ENCODE results near the gene GRID1. TPM values are rescaled to one million over a fixed set of nuclear protein-coding genes. Genes with fewer than 3 reads are reported as not detected.

GRID1 gene
- polyA plus RNA-seq, 1 of the 3 experiments (the other 2 are of a cell fraction) = 0.13 TPM

- no peaks in the 10 kb centered on the region for H4K20me1 ChIP-seq (ENCODE audit: insufficient read depth)
- H3K4me3 ChIP-seq (ENCODE audit: low read depth in 2 of 2, low read length in 1 of 2) = no peak overlapping the region
- DNase-seq = no peak
- H3K9ac ChIP-seq = no peak overlapping the region
- ChIA-PET CTCF (interaction anchor here (0.8 kb wide), 1 partner anchor 11 kb away, joined by 3 read pairs; no protein-coding TSS in a partner anchor), POLR2A (no interaction called here)
- no peak overlapping the region for H2AFZ ChIP-seq (ENCODE audit: low read depth)
- WGBS (ENCODE audit: low lambda C conversion rate) = 29% methylated on average over 9 of the region's 9 CpGs
- no peaks in the 10 kb centered on the region for H3F3A ChIP-seq (replicated peaks; ENCODE audit: insufficient read depth)
- TF ChIP-seq SMC3 (IDR thresholded peaks at IDR 0.05; ENCODE audit: low read depth, low read length) (no peak), YY1 (IDR thresholded peaks at IDR 0.05; ENCODE audit: low read depth) (no peak), MXI1 (IDR thresholded peaks at IDR 0.05; ENCODE audit: low read depth, low read length) (no peak), SIN3A (IDR thresholded peaks at IDR 0.05; ENCODE audit: borderline replicate concordance, low read depth, low read length) (no peak), MEF2A (IDR thresholded peaks at IDR 0.05; ENCODE audit: borderline replicate concordance, low read depth) (no peak), FOXJ3 (CRISPR knock-in tag; IDR thresholded peaks at IDR 0.05) (no peak), JUND (IDR thresholded peaks at IDR 0.05) (no peak), ELF1 (IDR thresholded peaks at IDR 0.05) (no peak)
- TF ChIP-seq, protein P1, sequence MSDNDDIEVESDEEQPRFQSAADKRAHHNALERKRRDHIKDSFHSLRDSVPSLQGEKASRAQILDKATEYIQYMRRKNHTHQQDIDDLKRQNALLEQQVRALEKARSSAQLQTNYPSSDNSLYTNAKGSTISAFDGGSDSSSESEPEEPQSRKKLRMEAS (IDR thresholded peaks at IDR 0.05; ENCODE audit: low read depth) = no peak
- H3K4me2 ChIP-seq = no peak overlapping the region
- no peak overlapping the region for H3K27ac ChIP-seq (ENCODE audit: low read depth in 2 of 2, low read length in 1 of 2)
- no peaks in the 10 kb centered on the region for H3K9me3 ChIP-seq
- H3K27me3 ChIP-seq (ENCODE audit: insufficient read depth) = no peaks in the 10 kb centered on the region
- no peaks in the 10 kb centered on the region for H3K36me3 ChIP-seq (replicated peaks in 1 of 2; ENCODE audit: control insufficient read depth in 1 of 2, insufficient read depth in 2 of 2, low read length in 1 of 2)
- H3K9me2 ChIP-seq = no peaks in the 10 kb centered on the region
- H3K4me1 ChIP-seq (ENCODE audit: control insufficient read depth in 1 of 2, insufficient read depth in 2 of 2, low read depth in 1 of 2, low read length in 1 of 2) = no peaks in the 10 kb centered on the region; a peak in 1 of 4 replicates
- H3K79me2 ChIP-seq (ENCODE audit: insufficient read depth) = no peaks in the 10 kb centered on the region
Observed at GRCh38 chr10:86083664-86084175, 282.9 kb downstream of the GRID1 start.

- Histone ChIP-seq H3F3A (replicated peaks; ENCODE audit: insufficient read depth) (no peaks in the 10 kb centered on the region), H3K27ac (ENCODE audit: low read depth in 2 of 2, low read length in 1 of 2) (no peak overlapping the region), H4K20me1 (ENCODE audit: insufficient read depth) (no peaks in the 10 kb centered on the region), H3K36me3 (replicated peaks in 1 of 2; ENCODE audit: control insufficient read depth in 1 of 2, insufficient read depth in 2 of 2, low read length in 1 of 2) (no peaks in the 10 kb centered on the region), H2AFZ (ENCODE audit: low read depth) (no peak overlapping the region), H3K4me3 (ENCODE audit: low read depth in 2 of 2, low read length in 1 of 2) (no peak overlapping the region), H3K4me1 (ENCODE audit: control insufficient read depth in 1 of 2, insufficient read depth in 2 of 2, low read depth in 1 of 2, low read length in 1 of 2) (no peaks in the 10 kb centered on the region; a peak in 1 of 4 replicates), H3K27me3 (ENCODE audit: insufficient read depth) (no peaks in the 10 kb centered on the region), H3K9ac (no peak overlapping the region), H3K9me2 (no peaks in the 10 kb centered on the region), H3K9me3 (no peaks in the 10 kb centered on the region), H3K79me2 (ENCODE audit: insufficient read depth) (no peaks in the 10 kb centered on the region), H3K4me2 (no peak overlapping the region)
- WGBS (ENCODE audit: low lambda C conversion rate) = 24% methylated on average over 7 of the region's 12 CpGs
- POLR2A ChIA-PET = no interaction called here
- CTCF ChIA-PET = no interaction called here
- no peak for DNase-seq
- TF ChIP-seq CTCF (IDR thresholded peaks at IDR 0.05) = no peak
- TF ChIP-seq, protein P2, sequence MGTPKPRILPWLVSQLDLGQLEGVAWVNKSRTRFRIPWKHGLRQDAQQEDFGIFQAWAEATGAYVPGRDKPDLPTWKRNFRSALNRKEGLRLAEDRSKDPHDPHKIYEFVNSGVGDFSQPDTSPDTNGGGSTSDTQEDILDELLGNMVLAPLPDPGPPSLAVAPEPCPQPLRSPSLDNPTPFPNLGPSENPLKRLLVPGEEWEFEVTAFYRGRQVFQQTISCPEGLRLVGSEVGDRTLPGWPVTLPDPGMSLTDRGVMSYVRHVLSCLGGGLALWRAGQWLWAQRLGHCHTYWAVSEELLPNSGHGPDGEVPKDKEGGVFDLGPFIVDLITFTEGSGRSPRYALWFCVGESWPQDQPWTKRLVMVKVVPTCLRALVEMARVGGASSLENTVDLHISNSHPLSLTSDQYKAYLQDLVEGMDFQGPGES (IDR thresholded peaks at IDR 0.05; ENCODE audit: low read depth, low read length) = no peak
- no peak for TF ChIP-seq GABPA (IDR thresholded peaks at IDR 0.05; ENCODE audit: low read depth)
- TF ChIP-seq, protein P3, sequence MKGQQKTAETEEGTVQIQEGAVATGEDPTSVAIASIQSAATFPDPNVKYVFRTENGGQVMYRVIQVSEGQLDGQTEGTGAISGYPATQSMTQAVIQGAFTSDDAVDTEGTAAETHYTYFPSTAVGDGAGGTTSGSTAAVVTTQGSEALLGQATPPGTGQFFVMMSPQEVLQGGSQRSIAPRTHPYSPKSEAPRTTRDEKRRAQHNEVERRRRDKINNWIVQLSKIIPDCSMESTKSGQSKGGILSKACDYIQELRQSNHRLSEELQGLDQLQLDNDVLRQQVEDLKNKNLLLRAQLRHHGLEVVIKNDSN (IDR thresholded peaks at IDR 0.05; ENCODE audit: borderline replicate concordance, low read depth) = no peak
- TF ChIP-seq TEAD4 (IDR thresholded peaks at IDR 0.05; ENCODE audit: borderline replicate concordance, insufficient read depth) = no peak
- TF ChIP-seq REST (IDR thresholded peaks at IDR 0.05; ENCODE audit: low read depth, low read length) = no peak
- TF ChIP-seq YY1 (IDR thresholded peaks at IDR 0.05; ENCODE audit: low read depth) = no peak
- TF ChIP-seq ZBTB33 (IDR thresholded peaks at IDR 0.05; ENCODE audit: borderline replicate concordance, low read depth) = no peak
- no peak for TF ChIP-seq RXRA (IDR thresholded peaks at IDR 0.05; ENCODE audit: borderline replicate concordance, low read depth)
- no peak for TF ChIP-seq JUND (IDR thresholded peaks at IDR 0.05)
- TF ChIP-seq FOXM1 (IDR thresholded peaks at IDR 0.05; ENCODE audit: low read depth) = no peak
- TF ChIP-seq TAF1 (IDR thresholded peaks at IDR 0.05; ENCODE audit: borderline replicate concordance, low read depth, low read length) = no peak
Observed at GRCh38 chr10:86083206-86083605, 283.4 kb downstream of the GRID1 start.
